NT2/D1 (cell line): ENCODE data around the gene MYO1D.

Experiments used
- SUZ12 ChIP-seq: IDR thresholded peaks from 2 replicates; pipeline ENCODE4 v1.6.1; 2011; ENCODE audit not compliant: insufficient read length, insufficient read depth; ENCODE audit errors: extremely low read depth
- ZNF274 ChIP-seq: IDR thresholded peaks from 2 replicates; pipeline ENCODE4 v1.6.1; 2011; ENCODE audit warnings: mild to moderate bottlenecking, low read depth, low read length

- no peak for TF ChIP-seq ZNF274
- TF ChIP-seq SUZ12 = no peak
Observed at GRCh38 chr17:32542186-32542585, 334.7 kb downstream of the MYO1D start.
